ENCODE measurements around the gene ZBTB5.

DNA sequence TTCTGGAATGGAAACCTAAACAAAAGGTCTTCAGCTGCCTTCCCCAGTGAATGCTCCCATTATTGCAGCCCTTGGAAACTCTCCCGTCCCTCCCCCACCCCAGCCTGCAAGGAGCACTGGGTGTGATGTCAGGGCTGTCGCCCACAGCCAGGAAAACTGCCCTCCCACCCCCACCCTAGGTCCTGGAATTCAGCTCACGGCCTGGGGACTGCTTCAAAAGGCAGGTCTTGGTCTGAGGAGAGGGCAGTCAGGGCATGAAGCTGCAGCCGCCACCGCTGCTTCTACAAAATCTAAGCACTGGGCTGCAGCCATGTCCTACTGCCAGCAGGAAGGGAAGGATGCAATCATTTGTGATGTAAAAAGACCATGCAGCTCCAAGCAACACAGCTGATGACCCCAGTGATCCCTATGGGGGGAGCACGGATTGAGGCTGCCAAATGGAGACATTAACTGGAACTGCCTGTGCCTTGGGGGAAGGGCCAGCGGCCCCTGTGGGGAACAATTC, 31.3 kb downstream of the ZBTB5 start:
- TF ChIP-seq EZH2phosphoT487 (IDR thresholded peaks at IDR 0.05; ENCODE audit: borderline replicate concordance, low read length), result no peak
- TF ChIP-seq, protein P1, sequence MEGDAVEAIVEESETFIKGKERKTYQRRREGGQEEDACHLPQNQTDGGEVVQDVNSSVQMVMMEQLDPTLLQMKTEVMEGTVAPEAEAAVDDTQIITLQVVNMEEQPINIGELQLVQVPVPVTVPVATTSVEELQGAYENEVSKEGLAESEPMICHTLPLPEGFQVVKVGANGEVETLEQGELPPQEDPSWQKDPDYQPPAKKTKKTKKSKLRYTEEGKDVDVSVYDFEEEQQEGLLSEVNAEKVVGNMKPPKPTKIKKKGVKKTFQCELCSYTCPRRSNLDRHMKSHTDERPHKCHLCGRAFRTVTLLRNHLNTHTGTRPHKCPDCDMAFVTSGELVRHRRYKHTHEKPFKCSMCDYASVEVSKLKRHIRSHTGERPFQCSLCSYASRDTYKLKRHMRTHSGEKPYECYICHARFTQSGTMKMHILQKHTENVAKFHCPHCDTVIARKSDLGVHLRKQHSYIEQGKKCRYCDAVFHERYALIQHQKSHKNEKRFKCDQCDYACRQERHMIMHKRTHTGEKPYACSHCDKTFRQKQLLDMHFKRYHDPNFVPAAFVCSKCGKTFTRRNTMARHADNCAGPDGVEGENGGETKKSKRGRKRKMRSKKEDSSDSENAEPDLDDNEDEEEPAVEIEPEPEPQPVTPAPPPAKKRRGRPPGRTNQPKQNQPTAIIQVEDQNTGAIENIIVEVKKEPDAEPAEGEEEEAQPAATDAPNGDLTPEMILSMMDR (conservative IDR thresholded peaks at IDR 0.05; ENCODE audit: low read depth, low read length), result no peak

All from PC-3 (cell line).